Right renal pelvis (tissue), 4 donors: ENCODE measurements around the gene PRCD. TPM values are rescaled to one million over a fixed set of nuclear protein-coding genes. Genes with fewer than 3 reads are reported as not detected.

Source experiments
- DNase-seq, 4 donors: peaks; one replicate each; pipeline ENCODE4 v3.0.0-alpha.2; 2013; ENCODE audit warnings: low read depth in 4 of 4, low spot score in 3 of 4, missing footprints in 1 of 4
- polyA plus RNA-seq, 4 donors: library from polyadenylated mRNA; unstranded; fragments of 120-200 nt; gene quantifications; one replicate each; pipeline ENCODE4 v1.2.1, GENCODE V29; 2013; ENCODE audit not compliant: insufficient read length in 4 of 4

Gene PRCD
- polyA plus RNA-seq, 4 donors = 2.7 to 4.0 (median 3.4) TPM

DNA sequence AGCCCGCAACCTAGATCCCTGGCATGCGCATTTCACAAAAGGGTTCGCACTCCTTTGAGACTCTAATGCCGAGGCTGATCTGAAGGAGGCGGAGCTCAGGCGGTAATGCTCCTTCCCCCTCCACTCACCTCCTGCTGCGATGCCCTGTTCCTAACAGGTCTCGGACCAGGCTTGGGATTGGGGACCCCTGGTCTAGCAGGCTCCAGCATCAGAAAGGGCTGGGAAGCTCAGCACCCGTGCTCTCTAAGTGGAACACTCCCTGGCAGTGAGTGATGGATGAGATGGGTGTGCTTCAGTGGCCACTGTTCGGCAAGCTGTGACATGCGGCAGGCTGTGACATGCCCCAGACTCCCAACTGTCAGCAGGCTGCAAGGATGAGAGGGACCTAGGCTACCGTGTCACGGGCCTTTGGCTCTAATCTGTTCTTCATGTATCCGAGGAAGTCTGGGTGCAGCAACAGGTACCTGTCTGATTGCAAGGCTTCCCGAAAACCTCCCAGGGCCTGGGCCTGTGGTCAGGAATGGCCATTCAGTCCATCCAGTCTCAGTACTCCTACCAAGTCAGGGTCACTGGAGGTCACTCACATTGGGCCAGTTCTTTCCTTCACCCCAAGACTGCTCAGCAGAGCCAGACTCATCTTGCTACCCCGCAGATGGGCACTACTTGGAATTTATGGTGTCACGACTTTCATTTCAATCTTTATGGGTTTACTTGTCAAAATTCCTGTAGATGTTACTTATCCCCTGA lies 47.1 kb downstream of the PRCD start:
- no peak for DNase-seq

DNA sequence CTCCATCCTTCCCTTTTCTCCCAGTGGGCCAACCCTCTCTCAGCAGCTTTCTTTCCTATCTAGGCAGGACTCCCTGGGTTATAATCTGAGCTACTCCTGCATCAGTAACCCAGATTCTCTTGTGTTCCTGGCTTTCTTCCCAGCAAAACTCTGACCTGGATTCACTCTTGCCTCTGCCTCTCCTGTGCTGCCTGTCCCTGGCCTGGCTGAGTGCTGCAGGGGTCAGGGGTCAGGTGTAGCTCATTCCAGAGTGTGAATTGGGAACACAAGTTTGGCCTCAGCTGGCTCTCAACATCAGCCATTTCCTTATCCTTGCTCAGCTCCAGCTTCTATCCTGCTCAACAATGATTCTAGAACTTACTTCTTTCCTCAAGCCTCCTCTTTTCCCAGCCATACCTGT lies 48.3 kb downstream of the PRCD start:
- DNase-seq = no peak

DNA sequence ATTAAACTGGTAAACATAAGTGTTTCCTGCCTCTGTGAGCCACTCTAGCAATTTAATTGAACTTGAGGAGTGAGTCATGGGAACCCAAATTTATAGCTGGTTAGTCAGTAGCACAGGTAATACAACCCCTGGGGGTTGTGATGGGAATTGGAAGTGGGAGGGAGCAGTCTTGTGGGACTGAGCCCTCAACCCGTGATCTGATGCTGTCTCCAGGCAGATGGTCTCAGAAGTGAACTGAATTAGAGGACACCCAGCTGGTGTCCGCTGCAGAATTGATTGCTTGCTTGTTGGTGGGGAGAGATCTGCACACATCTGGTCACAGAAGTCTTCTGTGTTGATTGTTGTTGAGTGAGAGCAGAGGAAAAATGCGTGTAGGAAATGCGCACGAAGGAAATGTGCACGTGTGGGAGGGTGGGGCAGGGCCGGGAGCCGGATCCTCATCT lies 53.6 kb downstream of the PRCD start:
- no peak for DNase-seq

DNA sequence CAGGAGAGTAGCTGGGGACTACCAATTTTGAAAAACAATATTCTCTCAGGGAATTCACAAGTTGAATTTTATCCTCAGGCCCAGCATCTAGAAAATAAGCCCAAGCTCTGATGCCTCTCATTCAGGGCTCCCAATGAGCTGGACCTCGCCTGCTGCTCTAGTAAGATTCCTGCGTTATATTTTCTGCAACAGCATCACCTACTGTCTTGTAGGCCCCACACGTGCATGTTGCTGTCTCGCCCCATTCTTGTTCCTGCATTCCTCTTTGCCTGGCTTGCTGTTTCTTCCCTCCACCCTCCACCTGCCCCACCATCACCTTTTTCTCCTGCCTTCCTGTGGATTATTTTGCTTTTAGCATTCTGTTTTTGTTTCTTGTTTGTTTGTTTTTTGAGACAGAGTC lies 54.1 kb downstream of the PRCD start:
- DNase-seq = no peak

DNA sequence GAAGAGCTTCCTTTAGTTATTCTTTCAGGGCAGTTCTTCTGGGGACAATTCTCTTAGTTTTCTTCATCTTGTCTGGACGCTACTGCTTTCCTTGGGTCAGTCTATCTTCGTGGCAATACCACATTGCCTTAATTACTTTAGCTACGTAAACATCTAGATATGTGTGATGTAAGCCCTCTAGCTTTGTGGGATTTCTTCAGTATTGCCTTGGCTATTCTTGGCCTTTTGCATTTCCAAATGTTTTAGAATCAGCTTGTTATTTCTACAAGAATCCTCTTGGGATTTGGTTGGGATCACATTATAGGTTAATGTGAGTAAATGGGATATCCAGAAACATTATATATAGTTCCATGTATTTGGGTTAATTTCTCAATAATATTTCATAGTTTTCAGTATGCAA lies 54.8 kb downstream of the PRCD start:
- no peak for DNase-seq

Other genes with a start within 250 kb of the PRCD start
- 1 to 10 TPM; 5.1 to 6.5 (median 5.7) TPM for gene QRICH2, start 231.8 kb upstream of the PRCD start, polyA plus RNA-seq
- 10 to 100 TPM; 71.4 to 87.1 (median 82.8) TPM for gene PRPSAP1, start 186.1 kb upstream of the PRCD start, polyA plus RNA-seq
- gene SPHK1, start 155.4 kb upstream of the PRCD start, polyA plus RNA-seq = 1 to 10 TPM; 1.8 to 4.6 (median 2.7) TPM
- 10 to 100 TPM; 22.6 to 29.1 (median 23.7) TPM for gene UBE2O, start 86.9 kb upstream of the PRCD start, polyA plus RNA-seq
- gene AANAT, start 72.4 kb upstream of the PRCD start, polyA plus RNA-seq = under 1 TPM in 2 of 4 donors, not detected in 2; 0.17 to 0.40 TPM
- gene RHBDF2, start 38.6 kb upstream of the PRCD start, polyA plus RNA-seq = 1 to 10 TPM; 5.8 to 9.5 (median 6.8) TPM
- 10 to 100 TPM; 15.1 to 17.4 (median 15.4) TPM for gene CYGB, start 2.3 kb upstream of the PRCD start, polyA plus RNA-seq
- gene ST6GALNAC2, start 45.8 kb downstream of the PRCD start, polyA plus RNA-seq = 10 to 100 TPM; 11.4 to 14.8 (median 12.3) TPM
- gene ST6GALNAC1, start 103.7 kb downstream of the PRCD start, polyA plus RNA-seq = under 1 TPM; 0.24 to 0.37 (median 0.32) TPM
- gene MXRA7, start 170.9 kb downstream of the PRCD start, polyA plus RNA-seq = 100 to 1,000 TPM; 107 to 127 (median 118) TPM
- gene JMJD6, start 186.6 kb downstream of the PRCD start, polyA plus RNA-seq = 10 to 100 TPM; 18.9 to 24.1 (median 21.3) TPM
- gene METTL23, start 186.8 kb downstream of the PRCD start, polyA plus RNA-seq = 10 to 100 TPM; 43.5 to 48.4 (median 44.7) TPM
- gene SRSF2, start 197.3 kb downstream of the PRCD start, polyA plus RNA-seq = 100 to 1,000 TPM; 361 to 455 (median 424) TPM
- 10 to 100 TPM; 24.4 to 28.3 (median 26.6) TPM for gene MFSD11, start 198.1 kb downstream of the PRCD start, polyA plus RNA-seq